OCI-LY3 (cell line): Measurements from ENCODE around the gene LTBP1.

Experiments used
- CTCF ChIP-seq: fragments of 200-600, 300-600 bp; sonication (generic); IDR thresholded peaks from 2 replicates; pipeline ENCODE4 v1.5.1; 2014; ENCODE audit warnings: antibody characterized with exemption, low read length, low read depth
- EZH2phosphoT487 ChIP-seq: fragments of 200-600 bp; shearing (Covaris generic); IDR thresholded peaks from 2 replicates; pipeline ENCODE4 v1.6.1; 2018; ENCODE audit warnings: antibody characterized with exemption, mixed run types, low read depth

- no peak for TF ChIP-seq EZH2phosphoT487
- TF ChIP-seq CTCF: no peak
Measured at GRCh38 chr2:33058716-33059470, 112.1 kb downstream of the LTBP1 start.
